Ascending aorta (tissue), 2 donors: ENCODE measurements around the gene DACH1. TPM values are rescaled to one million over a fixed set of nuclear protein-coding genes. Genes with fewer than 3 reads are reported as not detected.

Experiments
- DNase-seq, 2 donors: peaks; one replicate each; pipeline ENCODE4 v3.0.0-alpha.2; 2019; ENCODE audit warnings: low spot score in 2 of 2
- H3K27ac ChIP-seq, 2 donors: fragments of 200-600 bp; sonication (generic); one replicate each; pipeline ENCODE4 v1.5.1; 2016 to 2017; ENCODE audit warnings: mild to moderate bottlenecking in 1 of 2
- H3K27me3 ChIP-seq: fragments of 200-600 bp; sonication (generic); one replicate; pipeline ENCODE4 v1.5.1; 2017
- H3K36me3 ChIP-seq, 2 donors: fragments of 200-600 bp; sonication (generic); one replicate each; pipeline ENCODE4 v1.5.1; 2016
- H3K4me1 ChIP-seq, 2 donors: fragments of 200-600 bp; sonication (generic); one replicate each; pipeline ENCODE4 v1.5.1; 2016 to 2017; ENCODE audit warnings: mild to moderate bottlenecking in 1 of 2
- H3K4me3 ChIP-seq, 2 donors: fragments of 200-600 bp; sonication (generic); one replicate each; pipeline ENCODE4 v1.5.1; 2016 to 2017; ENCODE audit warnings: mild to moderate bottlenecking in 1 of 2
- H3K9me3 ChIP-seq, 2 donors: fragments of 200-600 bp; sonication (generic); one replicate each; pipeline ENCODE4 v1.5.1; 2016
- CTCF ChIP-seq, 3 experiments: fragments of 200-600 bp in 2 of 3; fragments of 450-650 bp in 1 of 3; sonication (generic) in 2 of 3; IDR thresholded peaks; one replicate each; pipeline ENCODE4 v1.5.1; 2016 to 2019; ENCODE audit warnings: antibody characterized with exemption in 3 of 3, mild to moderate bottlenecking in 1 of 3, moderate library complexity in 1 of 3
- intact Hi-C: fragments of 100-400 bp; cut with DNase I; formaldehyde crosslinking; loops from one replicate; pipeline ENCODE4 v1.15.1; 2023
- total RNA-seq: library from RNA; depleted of rRNA; stranded (reverse); fragments of >200 nt; gene quantifications from one replicate; pipeline ENCODE4 v1.1.0, GENCODE V29; 2016

DACH1 gene
- total RNA-seq, 1 donor from 2014 or later, result not detected

DNA sequence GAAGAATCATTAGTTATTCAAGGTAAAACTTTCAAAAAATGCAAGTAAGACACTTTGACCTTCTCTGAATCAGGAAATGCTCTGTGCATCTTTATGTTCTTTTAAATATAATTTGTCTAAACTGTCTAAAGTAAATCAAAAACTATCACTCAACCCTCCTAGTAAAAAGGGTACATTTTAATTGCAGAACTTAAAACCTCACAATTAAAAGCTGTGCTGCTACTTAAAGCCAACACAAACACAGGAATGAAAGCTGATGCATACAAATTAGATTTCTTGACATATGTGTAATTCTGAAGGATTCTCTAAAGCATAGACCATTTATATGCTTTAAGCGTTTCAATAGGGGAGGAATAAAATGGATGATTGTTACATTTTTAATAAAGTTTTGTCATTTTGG, 58.3 kb downstream of the DACH1 start:
- intact Hi-C loops, result no loop called here
- Histone ChIP-seq H3K27ac (no peak overlapping the region), H3K4me1 (no peaks in the 10 kb centered on the region), H3K4me3 (no peak overlapping the region), H3K27me3 (no peaks in the 10 kb centered on the region), H3K9me3 (no peaks in the 10 kb centered on the region), H3K36me3 (no peaks in the 10 kb centered on the region)
- TF ChIP-seq CTCF (IDR thresholded peaks at IDR 0.05), result no peak
- DNase-seq, result no peak

- TF ChIP-seq CTCF (IDR thresholded peaks at IDR 0.05), result no peak
Measured at GRCh38 chr13:71806886-71807285, 60.1 kb downstream of the DACH1 start.

GRCh38 chr13:71803066-71803465, 63.9 kb downstream of the DACH1 start:
- intact Hi-C loops, result no loop called here
- Histone ChIP-seq H3K27me3 (no peaks in the 10 kb centered on the region), H3K4me3 (no peak overlapping the region), H3K27ac (no peak overlapping the region), H3K9me3 (no peaks in the 10 kb centered on the region), H3K4me1 (no peaks in the 10 kb centered on the region), H3K36me3 (no peaks in the 10 kb centered on the region)
- TF ChIP-seq CTCF (IDR thresholded peaks at IDR 0.05), result no peak
- DNase-seq, result no peak

More at GRCh38 chr13:71806886-71807285, 60.1 kb downstream of the DACH1 start:
- intact Hi-C loops, result no loop called here
- no peak for DNase-seq
- Histone ChIP-seq H3K36me3 (no peaks in the 10 kb centered on the region), H3K4me3 (no peak overlapping the region), H3K27me3 (no peaks in the 10 kb centered on the region), H3K27ac (no peak overlapping the region), H3K9me3 (no peaks in the 10 kb centered on the region), H3K4me1 (no peaks in the 10 kb centered on the region)

- intact Hi-C loops, result no loop called here
- no peak for TF ChIP-seq CTCF (IDR thresholded peaks at IDR 0.05)
- no peaks in the 10 kb centered on the region for H3K27me3 ChIP-seq
- no peaks in the 10 kb centered on the region for H3K4me1 ChIP-seq
- H3K4me3 ChIP-seq, result no peak overlapping the region
- no peaks in the 10 kb centered on the region for H3K9me3 ChIP-seq
- no peaks in the 10 kb centered on the region for H3K36me3 ChIP-seq
- no peak for DNase-seq
- H3K27ac ChIP-seq, result no peak overlapping the region
Measured at GRCh38 chr13:71801781-71802180, 65.2 kb downstream of the DACH1 start.

- intact Hi-C loops, result no loop called here
- no peak overlapping the region for H3K4me3 ChIP-seq
Measured at GRCh38 chr13:71801165-71801760, 65.7 kb downstream of the DACH1 start.

More at GRCh38 chr13:71801165-71801760, 65.7 kb downstream of the DACH1 start:
- no peak for DNase-seq
- TF ChIP-seq CTCF (IDR thresholded peaks at IDR 0.05), result no peak
- no peaks in the 10 kb centered on the region for H3K27me3 ChIP-seq
- H3K27ac ChIP-seq, result no peak overlapping the region
- no peaks in the 10 kb centered on the region for H3K4me1 ChIP-seq
- no peaks in the 10 kb centered on the region for H3K36me3 ChIP-seq
- H3K9me3 ChIP-seq, result no peaks in the 10 kb centered on the region
